Tibial nerve (tissue), 4 donors: ENCODE results near the gene BRICD5.

Experiments
- EP300 ChIP-seq, 2 donors: sonication (generic); formaldehyde crosslinking; IDR thresholded peaks; one replicate each; pipeline ENCODE4 v1.6.1; 2017; ENCODE audit warnings: antibody characterized with exemption in 2 of 2, mild to moderate bottlenecking in 1 of 2
- POLR2A ChIP-seq, 2 donors: fragments of 450-650 bp; IDR thresholded peaks; one replicate each; pipeline ENCODE4 v1.6.1; 2017; ENCODE audit warnings: antibody characterized with exemption in 2 of 2, mild to moderate bottlenecking in 2 of 2, moderate library complexity in 2 of 2
- TF ChIP-seq, protein P1 (sequence below), 5 experiments: fragments of 200-600 bp in 3 of 5; fragments of 450-650 bp in 2 of 5; sonication (generic) in 3 of 5; IDR thresholded peaks; one replicate each; pipeline ENCODE4 v1.5.1; 2016 to 2019; ENCODE audit warnings: antibody characterized with exemption in 5 of 5, mild to moderate bottlenecking in 3 of 5, moderate library complexity in 2 of 5

DNA sequence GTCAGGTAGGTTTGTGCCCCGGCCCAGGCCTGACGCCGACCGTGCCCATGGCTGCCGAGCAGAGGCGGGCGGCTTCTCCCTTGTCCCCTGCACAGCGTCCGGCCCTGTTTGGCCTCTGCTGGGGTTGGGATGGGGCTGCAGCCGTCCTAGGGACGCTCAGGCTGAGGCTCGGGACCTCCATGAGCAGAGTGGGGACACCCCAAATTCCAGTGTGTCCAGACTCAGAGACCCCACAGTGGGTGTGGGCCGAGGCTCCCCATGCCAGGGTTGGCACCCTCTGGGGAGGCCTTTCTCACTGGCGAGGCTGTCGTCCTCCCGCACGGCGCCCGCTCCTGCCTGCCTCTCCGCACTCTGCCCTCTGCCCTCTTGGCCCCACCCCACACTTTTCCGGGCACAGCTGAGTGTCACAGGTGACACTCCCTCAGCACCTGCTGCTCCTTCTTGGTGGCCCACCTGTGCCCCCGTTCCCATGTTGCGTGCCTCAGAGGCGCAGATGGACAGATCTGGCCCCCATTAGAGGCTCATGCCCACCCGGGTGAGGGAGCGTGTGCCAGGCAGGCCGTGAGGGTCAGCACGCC lies 39.0 kb downstream of the BRICD5 start:
- TF ChIP-seq, protein P1, sequence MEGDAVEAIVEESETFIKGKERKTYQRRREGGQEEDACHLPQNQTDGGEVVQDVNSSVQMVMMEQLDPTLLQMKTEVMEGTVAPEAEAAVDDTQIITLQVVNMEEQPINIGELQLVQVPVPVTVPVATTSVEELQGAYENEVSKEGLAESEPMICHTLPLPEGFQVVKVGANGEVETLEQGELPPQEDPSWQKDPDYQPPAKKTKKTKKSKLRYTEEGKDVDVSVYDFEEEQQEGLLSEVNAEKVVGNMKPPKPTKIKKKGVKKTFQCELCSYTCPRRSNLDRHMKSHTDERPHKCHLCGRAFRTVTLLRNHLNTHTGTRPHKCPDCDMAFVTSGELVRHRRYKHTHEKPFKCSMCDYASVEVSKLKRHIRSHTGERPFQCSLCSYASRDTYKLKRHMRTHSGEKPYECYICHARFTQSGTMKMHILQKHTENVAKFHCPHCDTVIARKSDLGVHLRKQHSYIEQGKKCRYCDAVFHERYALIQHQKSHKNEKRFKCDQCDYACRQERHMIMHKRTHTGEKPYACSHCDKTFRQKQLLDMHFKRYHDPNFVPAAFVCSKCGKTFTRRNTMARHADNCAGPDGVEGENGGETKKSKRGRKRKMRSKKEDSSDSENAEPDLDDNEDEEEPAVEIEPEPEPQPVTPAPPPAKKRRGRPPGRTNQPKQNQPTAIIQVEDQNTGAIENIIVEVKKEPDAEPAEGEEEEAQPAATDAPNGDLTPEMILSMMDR (IDR thresholded peaks at IDR 0.05): no peak
- no peak for TF ChIP-seq POLR2A (IDR thresholded peaks at IDR 0.05)
- no peak for TF ChIP-seq EP300 (IDR thresholded peaks at IDR 0.05)
